K562 (cell line): Measurements from ENCODE around the gene RASEF. TPM values are rescaled to one million over a fixed set of nuclear protein-coding genes. Genes with fewer than 3 reads are reported as not detected.

ENCODE experiments used
- ATAC-seq: fragments of 200-7000 bp; cut with Tn5 transposase; 3 replicates; pipeline ENCODE4 v1.9.1; 2020; ENCODE audit warnings: moderate library complexity
- BruUV-seq: library from RNA; stranded (reverse); fragments of 400-500 nt; replicated peaks from 2 replicates; lab custom pipeline; 2021; lab: Mats Ljungman, UMichigan
- CTCF ChIA-PET: fragments of 300-600 bp; formaldehyde crosslinking; extraction: SDS; loops from one replicate; lab custom pipeline; 2021; ENCODE audit warnings: low intra/inter-chr PET ratio; lab: Yijun Ruan, JAX
- POLR2A ChIA-PET: fragments of 300-600, 350-650 bp; sonication (Branson Sonifier 250); formaldehyde crosslinking; extraction: SDS; loops from one replicate; lab custom pipeline; 2021; ENCODE audit warnings: antibody characterized with exemption, inconsistent platforms; lab: Yijun Ruan, JAX
- DNase-seq, 4 experiments: peaks; one replicate each; pipeline versions ENCODE4 v3.0.0 to v3.0.0-alpha.2; 2011 to 2018; ENCODE audit warnings: low spot score in 3 of 4, mixed read lengths in 3 of 4; ENCODE audit errors: extremely low read depth in 1 of 4
- FAIRE-seq: peaks from 2 replicates; lab custom pipeline; 2011; peaks lifted over from hg19 to GRCh38; lab: Jason Lieb, UNC
- H2AFZ ChIP-seq: 2 replicates; pipeline ENCODE4 v1.6.0; 2011; ENCODE audit warnings: low read depth, low read length, control low read depth, inconsistent platforms
- H3K27ac ChIP-seq: fragments of 200-600 bp; 3 replicates; pipeline ENCODE4 v1.8.0; 2011; ENCODE audit warnings: low read depth, mild to moderate bottlenecking, control low read depth, inconsistent platforms, low read length, moderate library complexity, mixed read lengths; ENCODE audit errors: extremely low read depth
- H3K27me3 ChIP-seq, 2 experiments: fragments of 300-600 bp in 1 of 2; 2 replicates in 1 of 2; 3 replicates in 1 of 2; pipeline versions ENCODE4 v1.6.0 to v1.8.0; 2011; ENCODE audit warnings: inconsistent platforms in 2 of 2, low read length in 2 of 2, mild to moderate bottlenecking in 1 of 2, mixed read lengths in 1 of 2, moderate library complexity in 1 of 2; ENCODE audit not compliant: control insufficient read depth in 2 of 2, insufficient read depth in 2 of 2
- H3K36me3 ChIP-seq: fragments of 300-600 bp; 3 replicates; pipeline ENCODE4 v1.8.0; 2011; ENCODE audit warnings: mild to moderate bottlenecking, low read length, inconsistent platforms; ENCODE audit not compliant: control insufficient read depth, insufficient read depth
- H3K4me1 ChIP-seq, 2 experiments: fragments of 200-600 bp in 1 of 2; replicated peaks in 1 of 2; 2 replicates in 1 of 2; 3 replicates in 1 of 2; pipeline versions ENCODE4 v1.5.1 to v1.8.0; 2011; ENCODE audit warnings: inconsistent platforms in 2 of 2, low read length in 2 of 2, mild to moderate bottlenecking in 1 of 2, mixed read lengths in 1 of 2, moderate library complexity in 1 of 2; ENCODE audit not compliant: control insufficient read depth in 2 of 2, insufficient read depth in 2 of 2
- H3K4me2 ChIP-seq: 2 replicates; pipeline ENCODE4 v1.6.1; 2011; ENCODE audit warnings: low read length, control low read depth, inconsistent platforms, mixed read lengths; ENCODE audit not compliant: insufficient read depth
- H3K4me3 ChIP-seq: fragments of 200-600 bp; sonication (generic), shearing (Covaris generic); 2 replicates; pipeline ENCODE4 v1.5.1; 2016; ENCODE audit warnings: control low read depth, inconsistent platforms
- H3K79me2 ChIP-seq: fragments of 200-600 bp; 3 replicates; pipeline ENCODE4 v1.8.0; 2011; ENCODE audit warnings: low read length, inconsistent platforms; ENCODE audit not compliant: control insufficient read depth, insufficient read depth
- H3K9ac ChIP-seq, 2 experiments: 2 replicates each; pipeline versions ENCODE4 v1.6.0 to v1.6.1; 2011; ENCODE audit warnings: low read depth in 2 of 2, low read length in 2 of 2, control low read depth in 1 of 2, inconsistent platforms in 1 of 2, mild to moderate bottlenecking in 1 of 2, mixed read lengths in 1 of 2; ENCODE audit not compliant: insufficient read depth in 1 of 2
- H3K9me1 ChIP-seq: one replicate; pipeline ENCODE4 v1.6.0; 2011; ENCODE audit warnings: inconsistent platforms, mild to moderate bottlenecking, low read length, moderate library complexity; ENCODE audit not compliant: control insufficient read depth, insufficient read depth
- H3K9me3 ChIP-seq: replicated peaks from 2 replicates; pipeline ENCODE4 v1.5.1; 2011; ENCODE audit warnings: low read depth, low read length, inconsistent platforms; ENCODE audit not compliant: control insufficient read depth, insufficient read depth
- H4K20me1 ChIP-seq: replicated peaks from 2 replicates; pipeline ENCODE4 v1.6.1; 2011; ENCODE audit warnings: low read length, inconsistent platforms, mixed read lengths; ENCODE audit not compliant: control insufficient read depth, insufficient read depth
- CBX5 ChIP-seq: IDR thresholded peaks from 2 replicates; pipeline ENCODE4 v1.6.1; 2014; ENCODE audit warnings: low read depth, borderline replicate concordance
- MAFG ChIP-seq: fragments of 450-650 bp; conservative IDR thresholded peaks from 2 replicates; pipeline ENCODE4 v1.6.1; 2016; ENCODE audit warnings: missing genetic modification characterization, missing compliant biosample characterization
- NFIX ChIP-seq: fragments of 250-450 bp; sonication (Bioruptor Pico); IDR thresholded peaks from 2 replicates; pipeline ENCODE4 v1.4.0; 2020; ENCODE audit warnings: low read depth, mild to moderate bottlenecking, moderate library complexity
- PYGO2 ChIP-seq: fragments of 450-650 bp; IDR thresholded peaks from 2 replicates; pipeline ENCODE4 v1.6.1; 2016; ENCODE audit warnings: mild to moderate bottlenecking, missing genetic modification characterization, moderate library complexity, missing compliant biosample characterization
- RBM34 ChIP-seq: fragments of 200-400 bp; formaldehyde crosslinking; IDR thresholded peaks from 2 replicates; pipeline ENCODE4 v1.6.1; 2018; ENCODE audit warnings: low read length, borderline replicate concordance; ENCODE audit not compliant: insufficient read depth
- SFPQ ChIP-seq: fragments of 200-400 bp; formaldehyde crosslinking; IDR thresholded peaks from 2 replicates; pipeline ENCODE4 v1.6.1; 2017; ENCODE audit warnings: mild to moderate bottlenecking, low read depth, low read length, moderate library complexity
- SMARCB1 ChIP-seq: IDR thresholded peaks from 2 replicates; pipeline ENCODE4 v1.6.1; 2011; ENCODE audit warnings: improper control_type of control experiment, low read depth; ENCODE audit not compliant: insufficient read length
- TAF9B ChIP-seq: fragments of 450-650 bp; IDR thresholded peaks from 2 replicates; pipeline ENCODE4 v1.6.1; 2018; ENCODE audit warnings: mild to moderate bottlenecking; ENCODE audit not compliant: partially characterized antibody
- TCF7 ChIP-seq: sonication (generic); IDR thresholded peaks from 2 replicates; pipeline ENCODE4 v1.6.1; 2016; ENCODE audit warnings: antibody characterized with exemption, borderline replicate concordance
- TRIM24 ChIP-seq, 2 experiments: fragments of 450-650 bp; IDR thresholded peaks; 2 replicates each; pipeline ENCODE4 v1.6.1; 2016
- YY1 ChIP-seq, 3 experiments: IDR thresholded peaks; 2 replicates each; pipeline ENCODE4 v1.6.1; 2011; ENCODE audit warnings: low read length in 2 of 3, mild to moderate bottlenecking in 2 of 3, moderate library complexity in 2 of 3, borderline replicate concordance in 1 of 3, control low read depth in 1 of 3, low read depth in 1 of 3; ENCODE audit not compliant: insufficient read depth in 3 of 3, insufficient replicate concordance in 2 of 3, control insufficient read depth in 1 of 3, insufficient read length in 1 of 3; ENCODE audit errors: extremely low read depth in 1 of 3
- ZNF324 ChIP-seq: fragments of 250-450 bp; sonication (Bioruptor Pico); IDR thresholded peaks from 2 replicates; pipeline ENCODE4 v1.4.0; 2020; ENCODE audit warnings: mild to moderate bottlenecking
- ZNF766 ChIP-seq: fragments of 200-800 bp; sonication (Bioruptor generic); conservative IDR thresholded peaks from 2 replicates; pipeline ENCODE4 v1.6.1; 2016; ENCODE audit warnings: missing genetic modification characterization, missing compliant biosample characterization
- WGBS: fragments of 100-300 bp; shearing (Covaris generic); methylation state at CpG from one replicate; pipeline ENCODE4 v1.1.6; 2016; ENCODE audit warnings: low coverage, mixed read lengths; ENCODE audit not compliant: insufficient coverage; ENCODE audit errors: missing lambda C conversion rate; 5-methylcytosine and 5-hydroxymethylcytosine counted together
- in situ Hi-C: fragments of 300-500 bp; cut with MboI; formaldehyde crosslinking; loops from 4 replicates; pipeline ENCODE4 v1.15.0; 2018; ENCODE audit warnings: inconsistent platforms, mixed read lengths
- intact Hi-C: fragments of 100-400 bp; cut with micrococcal nuclease; formaldehyde crosslinking; loops from 2 replicates; pipeline ENCODE4 v1.14.2; 2022
- polyA plus RNA-seq, 8 experiments: library from polyadenylated mRNA; depleted of rRNA in 4 of 8; stranded (reverse) in 5 of 8; unstranded in 3 of 8; fragments of >200 nt; fragmentation: Nextera tagmentation in 2 of 8; fragmentation: Illumina TruSeq in 1 of 8; extraction: Ambion mirVana in 2 of 8; extraction: Trizol in 1 of 8; gene quantifications; 2 replicates each; pipeline versions ENCODE4 v1.2.1 to v1.2.3, GENCODE V29; 2011 to 2014; ENCODE audit warnings: inconsistent platforms in 1 of 8, missing spikeins in 1 of 8
- total RNA-seq, 7 experiments: library from RNA; depleted of rRNA in 6 of 7; stranded (reverse); fragments of >200 nt in 6 of 7; fragmentation: Illumina TruSeq in 2 of 7; extraction: Trizol in 2 of 7; gene quantifications; 2 replicates each; pipeline versions ENCODE4 v1.2.1 to v1.2.3, GENCODE V29; 2011 to 2021; ENCODE audit warnings: low replicate concordance in 1 of 7
- TF ChIP-seq, protein P1 (sequence below): fragments of 250-450 bp; sonication (Bioruptor Pico); IDR thresholded peaks from 2 replicates; pipeline ENCODE4 v1.5.0; 2022; ENCODE audit warnings: mild to moderate bottlenecking
- TF ChIP-seq, protein P2 (sequence below): fragments of 450-650 bp; IDR thresholded peaks from one replicate; pipeline ENCODE4 v1.6.1; 2018; ENCODE audit warnings: mild to moderate bottlenecking, moderate library complexity; ENCODE audit not compliant: partially characterized antibody
- TF ChIP-seq, protein P3 (sequence below): sonication (generic); formaldehyde crosslinking; IDR thresholded peaks from 2 replicates; pipeline ENCODE4 v1.8.1; 2023; ENCODE audit warnings: mild to moderate bottlenecking, missing genetic modification reagents, moderate library complexity

Gene RASEF
- total and polyA plus RNA-seq, 9 of the 15 experiments (the other 6 are each of a cell fraction or from before 2014, with no cell fraction given): 0.01 to 0.18 (median 0.11) TPM; not detected in 4

DNA sequence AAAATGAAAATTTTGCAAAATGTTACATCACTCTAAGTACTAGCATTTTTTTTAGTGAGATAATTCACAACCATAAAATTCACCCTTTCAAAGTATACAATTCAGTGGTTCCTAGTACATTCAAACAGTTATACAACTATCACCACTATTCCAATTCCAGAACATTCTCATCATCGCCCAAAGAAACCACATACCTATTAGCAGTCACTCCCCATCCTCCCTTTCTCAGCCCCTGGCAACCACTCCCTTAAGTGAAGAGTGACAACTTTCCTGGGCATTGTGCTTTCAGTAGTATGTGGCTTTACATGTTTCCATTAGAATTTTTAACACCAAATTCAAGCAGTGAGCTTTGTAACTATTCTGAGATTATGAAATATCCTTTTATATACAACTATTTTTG, 81.4 kb downstream of the RASEF start:
- no peak for ATAC-seq
- WGBS: 0% methylated on average over 1 of the region's 1 CpG
- BruUV-seq: no TSS peak
- no peak for TF ChIP-seq PYGO2 (tag)
- no peak for TF ChIP-seq SFPQ
- TF ChIP-seq MAFG: no peak
- no peak for TF ChIP-seq YY1 (IDR thresholded peaks at IDR 0.05; ENCODE audit: borderline replicate concordance in 1 of 3, control insufficient read depth in 1 of 3, extremely low read depth in 1 of 3, insufficient read depth in 3 of 3, insufficient read length in 1 of 3, insufficient replicate concordance in 2 of 3, low read depth in 1 of 3, low read length in 2 of 3)
- TF ChIP-seq SMARCB1: no peak
- TF ChIP-seq ZNF324: no peak
- TF ChIP-seq, protein P1, sequence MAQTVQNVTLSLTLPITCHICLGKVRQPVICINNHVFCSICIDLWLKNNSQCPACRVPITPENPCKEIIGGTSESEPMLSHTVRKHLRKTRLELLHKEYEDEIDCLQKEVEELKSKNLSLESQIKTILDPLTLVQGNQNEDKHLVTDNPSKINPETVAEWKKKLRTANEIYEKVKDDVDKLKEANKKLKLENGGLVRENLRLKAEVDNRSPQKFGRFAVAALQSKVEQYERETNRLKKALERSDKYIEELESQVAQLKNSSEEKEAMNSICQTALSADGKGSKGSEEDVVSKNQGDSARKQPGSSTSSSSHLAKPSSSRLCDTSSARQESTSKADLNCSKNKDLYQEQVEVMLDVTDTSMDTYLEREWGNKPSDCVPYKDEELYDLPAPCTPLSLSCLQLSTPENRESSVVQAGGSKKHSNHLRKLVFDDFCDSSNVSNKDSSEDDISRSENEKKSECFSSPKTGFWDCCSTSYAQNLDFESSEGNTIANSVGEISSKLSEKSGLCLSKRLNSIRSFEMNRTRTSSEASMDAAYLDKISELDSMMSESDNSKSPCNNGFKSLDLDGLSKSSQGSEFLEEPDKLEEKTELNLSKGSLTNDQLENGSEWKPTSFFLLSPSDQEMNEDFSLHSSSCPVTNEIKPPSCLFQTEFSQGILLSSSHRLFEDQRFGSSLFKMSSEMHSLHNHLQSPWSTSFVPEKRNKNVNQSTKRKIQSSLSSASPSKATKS (CRISPR knock-in tag): no peak
- no peak for TF ChIP-seq ZNF766 (CRISPR knock-in tag)
- no peak for TF ChIP-seq TRIM24 (IDR thresholded peaks at IDR 0.05)
- TF ChIP-seq CBX5: no peak
- no peak for TF ChIP-seq TCF7
- no peak for TF ChIP-seq RBM34
- TF ChIP-seq, protein P2, sequence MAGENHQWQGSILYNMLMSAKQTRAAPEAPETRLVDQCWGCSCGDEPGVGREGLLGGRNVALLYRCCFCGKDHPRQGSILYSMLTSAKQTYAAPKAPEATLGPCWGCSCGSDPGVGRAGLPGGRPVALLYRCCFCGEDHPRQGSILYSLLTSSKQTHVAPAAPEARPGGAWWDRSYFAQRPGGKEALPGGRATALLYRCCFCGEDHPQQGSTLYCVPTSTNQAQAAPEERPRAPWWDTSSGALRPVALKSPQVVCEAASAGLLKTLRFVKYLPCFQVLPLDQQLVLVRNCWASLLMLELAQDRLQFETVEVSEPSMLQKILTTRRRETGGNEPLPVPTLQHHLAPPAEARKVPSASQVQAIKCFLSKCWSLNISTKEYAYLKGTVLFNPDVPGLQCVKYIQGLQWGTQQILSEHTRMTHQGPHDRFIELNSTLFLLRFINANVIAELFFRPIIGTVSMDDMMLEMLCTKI: no peak
- TF ChIP-seq, protein P3, sequence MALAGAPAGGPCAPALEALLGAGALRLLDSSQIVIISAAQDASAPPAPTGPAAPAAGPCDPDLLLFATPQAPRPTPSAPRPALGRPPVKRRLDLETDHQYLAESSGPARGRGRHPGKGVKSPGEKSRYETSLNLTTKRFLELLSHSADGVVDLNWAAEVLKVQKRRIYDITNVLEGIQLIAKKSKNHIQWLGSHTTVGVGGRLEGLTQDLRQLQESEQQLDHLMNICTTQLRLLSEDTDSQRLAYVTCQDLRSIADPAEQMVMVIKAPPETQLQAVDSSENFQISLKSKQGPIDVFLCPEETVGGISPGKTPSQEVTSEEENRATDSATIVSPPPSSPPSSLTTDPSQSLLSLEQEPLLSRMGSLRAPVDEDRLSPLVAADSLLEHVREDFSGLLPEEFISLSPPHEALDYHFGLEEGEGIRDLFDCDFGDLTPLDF (CRISPR knock-in tag): no peak
- no peak for TF ChIP-seq TAF9B
- TF ChIP-seq NFIX (CRISPR knock-in tag): no peak

More for the DNA sequence above, 81.4 kb downstream of the RASEF start:
- ChIA-PET POLR2A (no interaction called here), CTCF (no interaction called here)
- no peaks in the 10 kb centered on the region for H3K36me3 ChIP-seq
- in situ Hi-C loops (no loop called here), intact Hi-C loops (loop anchor here (10.0 kb wide), 1 partner anchor 57 kb away; no protein-coding TSS in a partner anchor)
- no peaks in the 10 kb centered on the region for H3K4me1 ChIP-seq
- no peak overlapping the region for H3K9ac ChIP-seq
- H3K9me1 ChIP-seq: no peaks in the 10 kb centered on the region
- no peak overlapping the region for H3K4me3 ChIP-seq
- no peaks in the 10 kb centered on the region for H3K9me3 ChIP-seq
- H3K4me2 ChIP-seq: no peak overlapping the region
- H2AFZ ChIP-seq: no peak overlapping the region
- H3K79me2 ChIP-seq: no peaks in the 10 kb centered on the region
- FAIRE-seq (no peak), DNase-seq (no peak)
- H4K20me1 ChIP-seq: no peaks in the 10 kb centered on the region
- H3K27me3 ChIP-seq: no peaks in the 10 kb centered on the region
- no peak overlapping the region for H3K27ac ChIP-seq
